Measurements from ENCODE around the gene PITX3.
"Not testable (repeated sequence)": the region's sequence is repeated elsewhere in the genome, so short reads cannot be mapped to it uniquely, and the experiment has no call there.

PITX3 gene

DNA sequence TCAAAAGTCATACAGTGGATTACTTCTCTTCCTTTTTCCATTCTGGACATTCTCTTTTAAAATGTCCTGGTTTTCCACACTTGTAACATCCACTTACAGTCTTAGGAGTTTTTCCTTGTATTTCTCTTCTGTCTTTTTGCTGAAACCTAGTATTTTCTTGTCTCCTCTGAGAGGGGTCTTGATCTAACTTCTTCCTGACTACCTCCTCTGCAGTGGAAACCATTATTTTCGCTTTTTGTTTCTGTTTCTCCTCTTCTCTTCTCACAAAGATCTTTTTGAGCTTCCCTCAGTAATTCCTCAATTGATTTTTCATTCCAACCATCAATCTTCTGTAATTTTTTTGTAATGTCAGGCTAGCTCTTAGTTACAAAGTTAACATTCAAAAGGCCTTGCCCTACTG lies 38.9 kb downstream of the PITX3 start:
- ChIA-PET CTCF (no interaction called here), POLR2A (no interaction called here)
- TF ChIP-seq CTCF (IDR thresholded peaks at IDR 0.05; ENCODE audit: insufficient read depth, low read length, missing control alignments) = no peak
- no peak for DNase-seq (ENCODE audit: low read depth, low spot score)
- H3K4me3 ChIP-seq (ENCODE audit: low read depth, low read length) = no peak overlapping the region

DNA sequence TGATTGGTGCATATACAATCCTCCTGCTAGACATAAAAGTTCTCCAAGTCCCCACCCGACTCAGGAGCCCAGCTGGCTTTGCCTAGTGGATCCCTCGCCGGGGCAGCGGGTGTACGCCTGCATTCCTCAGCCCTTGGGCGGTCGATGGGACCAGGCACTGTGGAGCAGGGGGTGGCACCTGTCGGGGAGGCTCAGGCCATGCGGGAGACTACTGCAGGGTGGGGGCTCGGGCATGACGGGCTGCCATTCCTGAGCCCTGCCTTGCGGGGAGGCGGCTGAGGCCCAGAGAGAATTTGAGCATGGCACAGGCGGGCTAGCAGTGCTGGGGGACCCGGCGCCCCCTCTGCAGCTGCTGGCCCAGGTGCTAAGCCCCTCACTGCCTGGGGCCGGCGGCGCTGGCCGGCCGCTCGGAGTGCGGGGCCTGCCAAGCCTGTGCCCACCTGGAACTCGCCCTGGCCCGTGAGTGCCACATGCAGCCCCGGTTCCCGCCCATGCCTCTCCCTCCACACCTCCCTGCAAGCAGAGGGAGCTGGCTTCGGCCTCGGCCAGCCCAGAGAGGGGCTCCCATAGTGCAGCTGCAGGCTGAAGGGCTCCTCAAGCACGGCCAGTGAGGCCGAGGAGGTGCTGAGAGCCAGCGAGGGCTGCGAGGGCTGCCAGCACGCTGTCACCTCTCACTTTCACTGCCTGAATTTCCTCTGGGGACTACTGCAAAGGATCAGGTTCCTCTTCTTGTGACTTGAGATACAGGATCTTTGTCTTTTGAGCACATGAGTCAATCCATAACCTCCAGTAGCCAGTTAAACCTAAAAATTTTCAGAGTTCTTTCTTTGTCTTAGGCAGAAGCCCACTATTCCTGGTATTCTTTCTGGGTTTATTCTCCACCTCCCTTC lies 40.3 kb downstream of the PITX3 start:
- no peak overlapping the region for H3K4me3 ChIP-seq (ENCODE audit: low read depth, low read length)
- ChIA-PET POLR2A (no interaction called here), CTCF (interaction anchor here (2.3 kb wide), 1 partner anchor 30 kb away, joined by 7 read pairs; no protein-coding TSS in a partner anchor)
- no peak for DNase-seq (ENCODE audit: low read depth, low spot score)
- no peak for TF ChIP-seq CTCF (IDR thresholded peaks at IDR 0.05; ENCODE audit: insufficient read depth, low read length, missing control alignments)

DNA sequence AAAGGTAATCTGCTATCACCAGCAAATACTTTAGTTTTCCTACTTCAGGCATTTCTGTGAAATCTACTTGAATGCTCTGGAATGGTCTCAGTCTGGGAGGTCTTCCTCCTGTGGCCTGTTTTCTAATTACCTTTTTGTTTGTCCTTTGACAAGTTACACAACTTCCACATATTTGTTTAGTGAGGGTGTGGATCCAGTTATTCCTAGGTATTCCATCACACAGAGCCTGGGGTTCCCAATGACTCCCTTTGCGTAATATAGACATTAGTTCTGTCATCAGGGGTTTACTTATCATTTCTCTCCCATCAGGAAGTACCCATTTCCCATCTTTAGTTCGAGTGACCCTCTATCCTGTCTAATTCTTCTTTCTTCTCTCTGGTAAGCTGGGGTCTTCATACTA lies 43.3 kb downstream of the PITX3 start:
- no peak for TF ChIP-seq CTCF (IDR thresholded peaks at IDR 0.05; ENCODE audit: insufficient read depth, low read length, missing control alignments)
- ChIA-PET POLR2A (no interaction called here), CTCF (interaction anchor here (1.5 kb wide), 2 partner anchors 29 to 154 kb away, joined by 4 read pairs; no protein-coding TSS in a partner anchor)
- H3K4me3 ChIP-seq (ENCODE audit: low read depth, low read length) = no peak overlapping the region
- DNase-seq (ENCODE audit: low read depth, low spot score) = no peak

DNA sequence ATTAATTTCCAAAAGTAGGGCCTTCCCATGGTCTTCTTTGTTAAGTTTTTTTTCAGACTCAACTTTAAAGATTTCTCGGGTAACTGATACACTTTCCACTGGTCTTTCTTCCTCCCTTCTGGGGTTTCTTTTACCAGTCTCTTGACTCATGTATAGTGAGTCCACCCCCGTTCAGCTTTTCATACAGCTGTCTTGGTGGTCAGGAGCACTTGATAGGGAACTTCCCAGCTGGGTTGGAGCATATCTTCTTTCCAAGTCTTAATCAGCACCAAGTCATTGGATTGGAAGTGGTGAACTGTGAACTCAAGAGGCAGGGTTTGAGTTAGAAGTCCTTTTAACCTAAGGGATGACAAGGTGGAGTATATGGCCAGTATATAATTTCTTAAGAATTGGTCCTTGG lies 44.4 kb downstream of the PITX3 start:
- no peak for TF ChIP-seq CTCF (IDR thresholded peaks at IDR 0.05; ENCODE audit: insufficient read depth, low read length, missing control alignments)
- DNase-seq (ENCODE audit: low read depth, low spot score) = no peak
- CTCF ChIA-PET = no interaction called here
- POLR2A ChIA-PET = no interaction called here
- no peak overlapping the region for H3K4me3 ChIP-seq (ENCODE audit: low read depth, low read length)

- no peak overlapping the region for H3K4me3 ChIP-seq (ENCODE audit: low read depth, low read length)
- ChIA-PET POLR2A (no interaction called here), CTCF (interaction anchor here (1.1 kb wide), 1 partner anchor 26 kb away, joined by 3 read pairs; no protein-coding TSS in a partner anchor)
- TF ChIP-seq CTCF (IDR thresholded peaks at IDR 0.05; ENCODE audit: insufficient read depth, low read length, missing control alignments) = no peak
- DNase-seq (ENCODE audit: low read depth, low spot score) = no peak
Observed at GRCh38 chr10:102195296-102195870, 45.9 kb downstream of the PITX3 start.

GRCh38 chr10:102191956-102192355 lies 49.4 kb downstream of the PITX3 start:
- POLR2A ChIA-PET = no interaction called here

DNA sequence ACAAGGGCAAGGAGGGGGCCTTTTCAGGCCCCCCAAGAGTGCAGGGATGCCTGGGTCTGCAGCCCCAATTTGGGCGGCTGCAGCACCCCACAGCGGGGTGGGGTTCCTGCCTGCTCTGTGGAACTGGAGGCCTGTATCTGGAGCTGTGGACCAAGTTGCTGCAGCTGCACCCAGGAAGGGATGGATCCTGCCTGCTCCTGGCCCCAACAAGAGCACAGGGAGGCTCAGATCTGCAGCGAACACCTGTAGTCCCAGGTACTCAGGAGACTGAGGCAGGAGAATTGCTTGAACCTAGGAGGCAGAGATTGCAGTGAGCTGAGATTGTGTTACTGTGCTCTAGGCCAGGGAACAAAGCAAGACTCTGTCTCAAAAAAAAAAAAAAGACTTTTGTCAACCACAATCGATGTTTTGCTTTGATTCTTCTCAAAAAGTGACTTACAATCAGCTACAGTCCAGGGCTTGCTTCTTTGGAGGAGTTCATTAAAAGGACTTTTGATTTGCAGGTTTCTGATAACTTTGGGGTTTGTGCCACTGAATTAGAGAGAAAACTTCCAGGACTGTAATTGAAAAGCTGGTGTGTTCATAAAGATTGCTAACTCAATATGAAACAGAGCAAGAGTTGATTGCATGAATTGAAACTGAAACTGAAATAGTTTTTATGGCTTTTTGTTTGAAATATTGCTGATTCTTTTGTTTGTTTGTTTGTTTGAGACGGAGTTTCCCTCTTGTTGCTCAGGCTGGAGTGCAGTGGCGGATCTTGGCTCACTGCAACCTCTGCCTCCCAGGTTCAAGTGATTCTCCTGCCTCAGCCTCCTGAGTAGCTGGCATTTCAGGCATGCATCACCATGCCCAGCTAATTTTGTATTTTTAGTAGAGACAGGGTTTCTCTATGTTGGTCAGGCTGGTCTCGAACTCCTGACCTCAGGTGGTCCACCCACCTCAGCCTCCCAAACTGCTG lies 52.1 kb downstream of the PITX3 start:
- POLR2A ChIA-PET; H3K4me3 ChIP-seq (ENCODE audit: low read depth, low read length); DNase-seq (ENCODE audit: low read depth, low spot score): not testable (repeated sequence)
- CTCF ChIA-PET = interaction anchor here (1.0 to 2.9 kb wide), 5 partner anchors 20 to 163 kb away, joined by 3 to 10 read pairs (median 4); partner anchors contain the start of gene ELOVL3

More at GRCh38 chr10:102191956-102192355, 49.4 kb downstream of the PITX3 start:
- H3K4me3 ChIP-seq (ENCODE audit: low read depth, low read length) = no peak overlapping the region
- no peak for DNase-seq (ENCODE audit: low read depth, low spot score)
- CTCF ChIA-PET = interaction anchor here (0.9 to 2.7 kb wide), 5 partner anchors 23 to 161 kb away, joined by 3 to 8 read pairs (median 3); no protein-coding TSS in a partner anchor
- TF ChIP-seq CTCF (IDR thresholded peaks at IDR 0.05; ENCODE audit: insufficient read depth, low read length, missing control alignments) = no peak
